Measurements from ENCODE around the gene CD69.
"Not testable (repeated sequence)": the region's sequence is repeated elsewhere in the genome, so short reads cannot be mapped to it uniquely, and the experiment has no call there.

DNA sequence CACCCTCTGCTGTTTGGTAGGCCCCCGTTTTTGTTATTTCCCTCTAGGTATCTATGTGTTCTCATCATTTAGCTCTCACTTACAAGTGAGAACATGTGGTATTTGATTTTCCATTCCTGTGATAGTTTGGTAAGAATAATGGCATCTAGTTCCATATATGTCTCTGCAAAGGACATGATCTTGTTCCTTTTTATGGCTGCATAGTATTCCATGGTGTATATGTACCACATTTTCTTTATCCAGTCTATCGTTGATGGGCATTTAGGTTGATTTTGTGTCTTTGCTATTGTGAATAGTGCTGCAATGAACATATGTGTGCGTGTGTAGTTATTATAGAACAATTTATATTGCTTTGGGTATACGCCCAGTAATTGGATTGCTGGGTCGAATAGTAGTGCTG is 56.1 kb downstream of the CD69 start:
- TF ChIP-seq, protein P1, sequence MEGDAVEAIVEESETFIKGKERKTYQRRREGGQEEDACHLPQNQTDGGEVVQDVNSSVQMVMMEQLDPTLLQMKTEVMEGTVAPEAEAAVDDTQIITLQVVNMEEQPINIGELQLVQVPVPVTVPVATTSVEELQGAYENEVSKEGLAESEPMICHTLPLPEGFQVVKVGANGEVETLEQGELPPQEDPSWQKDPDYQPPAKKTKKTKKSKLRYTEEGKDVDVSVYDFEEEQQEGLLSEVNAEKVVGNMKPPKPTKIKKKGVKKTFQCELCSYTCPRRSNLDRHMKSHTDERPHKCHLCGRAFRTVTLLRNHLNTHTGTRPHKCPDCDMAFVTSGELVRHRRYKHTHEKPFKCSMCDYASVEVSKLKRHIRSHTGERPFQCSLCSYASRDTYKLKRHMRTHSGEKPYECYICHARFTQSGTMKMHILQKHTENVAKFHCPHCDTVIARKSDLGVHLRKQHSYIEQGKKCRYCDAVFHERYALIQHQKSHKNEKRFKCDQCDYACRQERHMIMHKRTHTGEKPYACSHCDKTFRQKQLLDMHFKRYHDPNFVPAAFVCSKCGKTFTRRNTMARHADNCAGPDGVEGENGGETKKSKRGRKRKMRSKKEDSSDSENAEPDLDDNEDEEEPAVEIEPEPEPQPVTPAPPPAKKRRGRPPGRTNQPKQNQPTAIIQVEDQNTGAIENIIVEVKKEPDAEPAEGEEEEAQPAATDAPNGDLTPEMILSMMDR (IDR thresholded peaks at IDR 0.05): not testable (repeated sequence)
- TF ChIP-seq SIN3A (IDR thresholded peaks at IDR 0.05; ENCODE audit: borderline replicate concordance, insufficient read depth, low read depth, low read length); POLR2AphosphoS5 (IDR thresholded peaks at IDR 0.05; ENCODE audit: low read depth, low read length): not testable (repeated sequence)
